AG20443 (cell line): ENCODE measurements around the gene POU2F1.

Experiments used
- DNase-seq: peaks from one replicate; pipeline ENCODE4 v3.0.0; 2012; ENCODE audit warnings: low spot score, mixed read lengths

Gene POU2F1

DNA sequence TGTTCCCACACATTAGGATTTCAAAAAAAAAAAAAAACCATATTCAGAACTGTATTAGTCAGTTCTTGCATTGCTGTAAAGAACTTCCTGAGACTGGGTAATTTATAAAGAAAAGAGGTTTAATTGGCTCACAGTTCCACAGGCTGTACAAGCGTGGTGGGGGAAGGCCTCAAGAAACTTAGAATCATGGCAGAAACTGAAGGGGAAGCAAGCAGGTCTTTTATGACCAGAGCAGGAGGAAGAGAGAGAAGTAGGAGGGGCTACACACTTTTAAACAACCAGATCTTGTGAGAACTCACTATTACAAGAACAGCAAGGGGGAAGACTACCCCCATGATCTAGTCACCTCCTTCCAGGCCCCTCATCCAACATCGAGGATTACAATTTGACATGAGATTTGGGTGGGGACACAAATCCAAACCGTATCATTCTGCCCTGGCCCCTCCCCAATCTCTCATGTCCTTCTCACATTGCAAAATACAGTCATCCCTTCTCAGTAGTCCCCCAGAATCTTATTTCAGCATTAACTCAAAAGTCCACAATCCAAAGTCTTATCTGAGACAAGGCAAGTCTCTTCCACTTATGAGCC, 51.8 kb downstream of the POU2F1 start:
- DNase-seq: no peak

DNA sequence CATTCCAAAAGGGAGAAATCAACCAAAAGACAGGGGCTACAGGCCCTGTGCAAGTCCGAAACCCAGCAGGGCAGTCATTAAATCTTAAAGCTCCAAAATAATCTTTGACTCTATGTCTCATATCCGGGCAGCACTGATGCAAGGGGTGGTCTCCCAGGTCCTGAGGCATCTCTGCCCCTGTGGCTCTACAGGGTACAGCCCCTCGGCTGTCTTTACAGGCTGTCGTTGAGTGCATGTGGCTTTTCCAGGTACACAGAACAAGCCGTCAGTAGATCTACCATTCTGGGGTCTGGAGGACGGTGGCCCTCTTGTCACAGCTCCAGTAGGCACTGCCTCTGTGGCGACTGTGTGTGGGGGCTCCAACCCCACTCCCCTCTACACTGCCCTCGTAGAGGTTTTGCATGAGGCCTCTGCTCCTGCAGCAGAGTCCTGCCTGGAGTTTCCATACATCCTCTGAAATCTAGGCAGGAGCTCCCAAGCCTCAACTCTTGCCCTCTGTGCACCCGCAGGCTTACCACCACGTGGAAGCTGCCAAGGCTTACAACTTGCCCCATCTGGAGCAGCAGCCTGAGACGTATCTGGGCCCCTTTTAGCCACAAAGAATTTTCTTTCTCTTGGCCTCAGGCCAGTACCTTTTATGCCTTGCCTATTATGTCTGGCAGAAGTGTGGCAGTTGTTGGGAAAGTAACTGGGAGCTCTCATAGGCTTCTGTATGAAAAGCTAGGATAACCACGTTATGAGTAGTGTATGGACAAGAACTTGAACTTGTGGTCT, 52.5 kb downstream of the POU2F1 start:
- DNase-seq: peak; percentile 9

DNA sequence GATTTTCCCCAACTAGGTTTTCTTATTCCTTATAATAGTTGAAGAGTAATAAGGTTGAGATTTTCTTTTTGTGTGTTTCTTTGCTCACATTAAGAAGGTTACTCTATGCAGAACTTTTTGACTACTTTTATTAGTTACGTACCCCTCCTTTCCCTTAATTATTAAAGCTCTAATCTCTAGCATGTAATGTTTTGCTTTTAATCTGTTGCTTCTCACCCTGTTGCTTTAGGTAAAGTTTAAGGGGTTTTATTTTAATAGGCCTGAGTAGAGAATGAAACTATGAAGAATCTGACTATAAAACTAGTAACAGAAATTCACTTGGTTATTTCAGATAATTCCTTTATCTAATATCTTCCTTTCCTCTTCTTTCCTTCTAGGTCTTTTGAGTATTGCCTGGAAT, 53.4 kb downstream of the POU2F1 start:
- no peak for DNase-seq

DNA sequence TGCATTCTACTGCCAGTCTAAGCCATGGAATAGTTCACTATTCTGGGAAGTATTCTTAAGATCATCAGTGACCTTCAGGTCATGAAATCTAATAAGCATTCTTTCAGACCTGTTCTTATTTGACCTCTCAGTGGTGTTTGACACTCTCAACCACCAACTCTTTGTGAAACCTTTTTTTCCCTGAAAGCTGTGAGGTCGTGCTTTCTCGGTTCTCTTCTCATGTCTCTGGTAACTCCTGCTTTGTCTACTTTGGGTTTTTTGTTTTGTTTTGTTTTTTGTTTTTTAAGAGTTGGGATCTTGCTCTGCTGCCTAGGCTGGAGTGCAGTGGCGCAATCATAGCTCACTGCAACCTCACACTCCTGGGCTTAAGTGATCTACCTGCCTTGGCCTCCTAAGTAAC, 56.3 kb downstream of the POU2F1 start:
- DNase-seq: no peak

DNA sequence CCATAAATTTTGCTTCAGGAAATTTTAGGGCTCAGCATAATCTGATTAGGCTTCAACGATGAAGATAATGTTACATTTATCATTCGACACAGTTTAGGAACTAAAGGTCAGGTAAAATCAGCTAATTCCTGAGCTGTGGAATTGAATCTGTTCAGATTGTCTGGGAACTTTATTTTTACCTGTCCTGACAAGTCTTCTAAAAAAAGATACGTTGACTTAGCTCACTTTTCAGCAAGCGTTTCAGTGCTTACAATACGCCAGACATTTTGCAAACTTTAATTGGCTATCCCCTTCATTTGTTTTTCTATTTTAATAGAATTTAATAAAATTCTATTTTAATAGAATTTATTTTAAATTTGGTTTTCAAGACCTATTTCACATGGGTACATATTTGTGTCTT, 57.8 kb downstream of the POU2F1 start:
- no peak for DNase-seq

DNA sequence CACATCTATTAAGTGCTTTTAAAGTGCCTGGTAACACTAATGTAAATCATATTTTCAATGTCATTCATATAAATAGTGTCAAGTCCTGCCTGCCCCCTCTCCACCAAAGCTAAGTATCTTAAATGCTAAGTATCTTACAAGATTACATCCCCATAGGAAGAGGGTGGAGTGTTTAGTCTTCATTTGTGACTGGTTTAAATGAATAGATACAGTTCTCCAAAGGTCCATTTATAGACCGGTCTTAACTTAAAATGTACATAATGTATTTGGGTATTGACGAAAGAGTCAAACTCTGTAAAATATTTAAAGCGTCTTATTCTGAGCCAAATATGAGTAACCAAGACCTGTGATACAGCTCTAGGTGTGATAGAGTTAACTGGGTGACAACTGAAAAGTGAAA, 60.2 kb downstream of the POU2F1 start:
- no peak for DNase-seq

DNA sequence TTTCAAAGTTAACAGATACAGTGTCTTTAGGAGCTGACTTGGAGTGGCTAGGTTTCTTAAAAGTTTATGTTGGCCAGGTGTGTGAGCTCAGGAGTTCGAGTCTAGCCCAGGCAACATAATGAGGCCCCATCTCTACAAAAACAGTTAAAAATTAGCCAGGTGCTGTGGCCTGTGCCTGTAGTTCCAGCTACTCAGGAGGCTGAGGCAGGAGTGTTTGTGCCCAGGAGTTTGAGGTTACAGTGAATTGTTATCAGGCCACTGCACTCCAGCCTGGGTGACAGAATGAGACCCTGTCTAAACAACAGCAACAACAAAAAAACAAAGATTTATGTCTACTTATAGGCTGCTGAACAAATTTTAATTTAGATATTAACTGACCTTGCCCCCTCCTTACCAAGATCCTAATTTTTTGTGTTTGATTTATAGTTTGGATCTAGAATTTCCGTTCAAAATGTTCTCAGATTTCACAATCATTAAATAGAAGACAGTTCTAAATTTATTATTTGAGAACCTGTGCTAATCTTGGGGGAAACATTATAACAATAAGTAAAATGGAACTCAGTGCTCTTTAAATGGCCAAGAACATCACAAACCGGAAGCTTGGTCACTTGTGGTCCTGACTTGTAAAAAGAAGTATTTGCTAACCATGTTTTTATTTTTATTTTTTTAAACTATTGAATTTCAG, 67.8 kb downstream of the POU2F1 start:
- DNase-seq: no peak

DNA sequence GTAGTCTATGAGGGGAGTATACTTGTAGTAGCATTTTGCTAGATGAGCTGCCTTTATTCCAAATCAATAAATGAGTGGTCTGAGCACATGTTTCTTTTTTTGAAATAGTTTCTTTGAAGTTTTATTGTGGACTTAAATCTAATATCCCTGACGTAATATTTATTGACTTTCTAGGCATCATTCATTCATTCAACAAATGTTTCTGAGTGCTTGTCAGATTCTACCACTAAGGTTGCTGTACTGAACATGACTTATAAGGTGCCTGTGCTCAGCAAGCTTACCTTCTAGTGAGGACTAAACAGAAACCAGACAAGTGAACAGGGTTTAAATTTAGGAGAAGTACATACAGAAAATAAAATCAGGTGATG, 68.4 kb downstream of the POU2F1 start:
- no peak for DNase-seq

DNA sequence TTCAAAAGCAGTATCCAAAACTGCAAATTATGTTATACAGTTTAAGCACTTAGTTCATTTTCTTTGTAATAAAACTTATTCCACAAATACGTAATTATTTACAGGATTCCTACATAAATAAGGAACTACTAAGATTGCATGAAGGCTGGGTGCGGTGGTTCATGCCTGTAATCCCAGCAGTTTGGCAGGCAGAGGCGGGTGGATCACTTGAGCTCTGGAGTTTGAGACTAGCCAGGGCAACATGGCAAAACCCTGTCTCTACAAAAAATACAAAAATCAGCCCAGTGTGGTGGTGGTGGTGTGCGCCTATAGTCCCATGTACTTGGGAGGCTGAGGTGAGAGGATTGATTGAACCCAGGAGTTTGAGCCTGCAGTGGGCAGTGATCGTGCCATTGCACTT, 69.3 kb downstream of the POU2F1 start:
- no peak for DNase-seq

DNA sequence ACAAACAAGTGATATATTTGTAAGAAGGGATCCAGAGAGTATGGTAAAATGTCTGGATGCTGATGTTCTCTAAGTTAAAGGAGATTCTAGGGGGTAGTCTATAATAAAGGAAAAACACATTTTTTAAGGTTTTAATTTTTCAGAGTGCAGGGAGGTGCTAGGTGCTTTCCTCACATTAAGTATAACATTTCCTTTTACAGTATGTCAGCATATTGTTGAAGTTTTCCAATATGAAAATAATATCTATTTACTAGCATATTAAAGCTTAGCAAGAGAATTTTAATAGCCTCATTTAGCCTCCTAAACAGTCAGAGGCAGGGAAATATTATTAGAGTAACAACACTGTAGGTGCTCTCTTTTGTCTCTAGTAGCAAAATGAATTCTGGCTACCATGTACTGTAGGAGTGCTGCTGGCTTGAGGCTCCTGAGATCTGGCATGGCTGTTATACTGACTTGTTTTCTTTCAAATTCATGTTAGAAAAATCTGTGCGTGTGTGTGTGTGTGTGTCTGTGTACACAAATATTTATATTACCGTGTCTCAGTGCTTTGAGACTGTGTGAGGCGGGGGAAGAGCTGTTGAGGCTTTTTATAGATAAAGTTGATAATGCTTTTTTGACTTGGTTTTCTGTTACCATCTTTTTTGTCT, 71.0 kb downstream of the POU2F1 start:
- no peak for DNase-seq

DNA sequence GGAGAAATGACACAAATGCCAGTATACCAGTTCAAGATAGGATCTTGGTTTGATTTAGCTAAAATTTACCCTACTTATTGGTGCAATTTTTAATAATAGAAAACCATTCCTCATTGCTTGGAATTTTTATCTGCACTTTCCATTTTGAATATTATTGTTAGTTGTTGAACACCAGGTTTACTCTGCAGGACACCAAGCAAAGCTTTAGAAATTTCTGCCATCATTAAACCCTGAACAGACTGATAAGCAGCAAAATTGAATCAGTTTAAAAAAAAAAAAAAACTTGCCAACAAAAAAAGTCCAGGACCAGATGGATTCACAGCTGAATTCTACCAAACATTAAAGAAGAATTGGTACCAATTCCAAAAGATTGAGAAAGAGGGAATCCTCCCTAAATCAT, 71.5 kb downstream of the POU2F1 start:
- DNase-seq: no peak

DNA sequence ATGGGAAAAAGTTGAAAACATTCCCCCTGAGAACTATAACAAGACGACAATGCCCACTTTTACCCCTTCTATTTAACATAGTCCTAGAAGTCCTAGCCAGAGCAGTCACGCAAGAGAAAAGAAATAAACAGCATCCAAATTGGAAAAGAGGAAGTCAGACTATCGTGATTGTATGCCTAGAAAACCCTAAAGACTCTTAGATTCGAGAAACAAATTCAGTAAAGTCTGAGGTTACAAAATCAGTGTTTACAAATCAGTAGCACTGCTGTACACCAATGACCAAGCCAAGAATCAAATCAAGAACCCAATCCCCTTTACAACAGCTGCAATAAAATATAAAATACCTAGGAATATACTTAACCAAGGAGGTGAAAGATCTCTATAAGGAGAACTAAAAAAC, 72.4 kb downstream of the POU2F1 start:
- no peak for DNase-seq

DNA sequence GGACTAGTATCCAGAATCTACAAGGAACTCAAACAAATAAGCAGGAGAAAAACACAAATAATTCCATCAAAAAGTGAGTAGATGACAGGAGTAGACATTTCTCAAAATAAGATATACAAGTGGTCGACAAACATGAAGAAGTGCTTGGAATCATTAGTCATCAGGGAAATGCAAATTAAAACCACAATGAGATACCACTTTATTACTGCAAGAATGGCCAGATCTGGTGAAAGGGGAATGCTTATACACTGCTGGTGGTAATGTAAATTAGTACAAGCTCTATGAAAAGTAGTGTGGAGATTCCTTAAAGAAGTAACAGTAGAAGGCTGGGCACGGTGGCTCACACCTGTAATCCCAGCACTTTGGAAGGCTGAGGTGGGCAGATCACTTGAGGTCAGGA, 73.8 kb downstream of the POU2F1 start:
- no peak for DNase-seq

DNA sequence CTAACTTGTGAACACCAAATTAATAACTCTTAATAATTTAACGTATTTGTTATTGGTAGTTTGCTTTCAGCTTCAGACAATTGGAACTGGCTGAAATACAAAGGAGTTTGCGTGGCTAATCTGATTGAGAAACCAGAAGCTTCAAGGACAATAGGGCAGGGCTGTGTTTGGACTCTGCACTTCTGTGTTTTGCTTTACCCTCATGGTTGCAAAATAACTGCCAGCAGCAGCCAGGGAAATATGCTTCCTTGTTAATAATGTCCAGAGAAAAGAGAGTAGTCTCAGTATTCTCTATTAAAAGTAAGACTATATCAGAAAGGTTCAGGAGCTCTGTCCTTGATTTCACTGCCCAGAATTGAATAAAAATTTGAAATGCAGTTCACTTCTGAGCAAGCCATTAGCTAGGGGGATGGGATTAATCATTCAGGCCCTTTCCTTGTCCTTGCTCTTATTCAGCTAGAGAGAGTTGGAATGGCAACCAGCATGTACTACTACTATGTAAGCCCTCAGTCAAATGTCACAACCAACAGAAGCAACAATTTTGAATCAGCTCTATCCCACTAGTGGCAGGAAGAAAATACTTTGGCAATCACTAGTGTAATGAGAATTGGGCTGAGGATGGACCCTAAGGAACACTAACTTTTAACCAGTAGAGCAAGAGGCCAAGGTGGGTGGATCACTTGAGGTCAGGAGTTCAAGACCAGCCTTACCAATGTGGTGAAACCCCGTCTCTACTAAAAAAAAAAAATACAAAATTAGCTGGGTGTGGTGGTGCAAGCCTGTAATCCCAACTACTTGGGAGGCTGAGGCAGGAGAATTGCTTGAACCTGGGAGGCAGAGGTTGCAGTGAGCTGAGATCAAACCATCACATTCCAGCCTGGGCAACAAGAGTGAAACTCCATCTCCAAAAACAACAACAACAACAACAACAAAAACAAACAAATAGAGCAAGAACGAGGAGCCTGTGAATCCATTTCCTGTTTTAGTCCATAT, 76.8 kb downstream of the POU2F1 start:
- peak; percentile 23 for DNase-seq

DNA sequence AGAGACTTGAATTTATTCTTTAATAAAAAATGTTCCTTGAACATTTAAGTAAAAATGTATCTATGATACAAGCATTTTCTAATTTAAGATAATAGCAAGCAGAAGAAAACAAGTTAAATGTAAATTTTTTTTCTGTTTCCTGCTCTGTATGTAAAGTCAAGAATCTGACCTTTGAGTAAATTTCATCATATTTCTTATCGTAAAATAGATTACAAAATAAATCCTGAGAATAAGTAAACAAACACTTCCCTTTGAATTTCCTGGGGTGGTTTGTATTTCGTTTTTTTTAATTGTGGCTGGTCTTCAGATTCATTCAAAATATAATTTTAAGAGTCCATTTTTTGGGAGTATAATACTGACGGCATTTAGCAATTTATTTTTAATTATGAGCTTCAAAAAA, 77.6 kb downstream of the POU2F1 start:
- no peak for DNase-seq

DNA sequence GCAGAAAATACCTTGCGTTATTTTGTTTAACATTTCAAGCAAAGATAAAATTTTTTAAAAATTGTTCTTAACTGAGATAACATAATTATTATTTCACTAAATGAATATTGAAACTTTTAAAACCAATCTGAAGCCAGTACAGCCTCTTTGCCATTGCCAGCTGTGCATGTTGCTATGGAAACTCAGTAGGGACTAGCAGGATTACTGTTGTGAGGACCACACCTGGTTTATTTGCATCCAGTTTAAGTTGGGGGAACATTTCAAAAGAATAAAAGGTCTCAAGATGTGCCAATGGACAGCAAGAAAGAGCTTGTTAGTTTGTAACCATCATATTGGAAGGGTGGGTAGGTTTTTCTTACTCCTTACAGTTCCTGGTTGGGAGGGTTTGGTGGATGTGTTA, 80.7 kb downstream of the POU2F1 start:
- DNase-seq: no peak

DNA sequence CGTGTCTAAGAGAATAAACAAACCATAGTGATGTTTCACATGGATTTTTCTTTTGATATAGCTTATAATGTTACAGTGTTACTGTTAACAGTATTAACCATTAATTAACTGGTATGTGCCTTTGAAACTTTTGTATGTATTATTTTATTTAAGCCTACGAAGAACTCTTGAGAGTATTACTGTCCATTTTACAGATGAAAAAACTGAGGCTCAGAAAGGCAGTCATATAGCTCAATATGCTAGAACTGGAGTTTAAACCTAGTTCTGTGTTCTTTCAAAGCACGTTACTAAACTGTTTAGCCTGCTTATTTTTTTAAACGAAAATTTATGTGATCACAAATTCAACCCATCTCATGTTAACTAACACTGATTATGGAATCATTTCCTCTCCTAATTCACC, 83.5 kb downstream of the POU2F1 start:
- no peak for DNase-seq

DNA sequence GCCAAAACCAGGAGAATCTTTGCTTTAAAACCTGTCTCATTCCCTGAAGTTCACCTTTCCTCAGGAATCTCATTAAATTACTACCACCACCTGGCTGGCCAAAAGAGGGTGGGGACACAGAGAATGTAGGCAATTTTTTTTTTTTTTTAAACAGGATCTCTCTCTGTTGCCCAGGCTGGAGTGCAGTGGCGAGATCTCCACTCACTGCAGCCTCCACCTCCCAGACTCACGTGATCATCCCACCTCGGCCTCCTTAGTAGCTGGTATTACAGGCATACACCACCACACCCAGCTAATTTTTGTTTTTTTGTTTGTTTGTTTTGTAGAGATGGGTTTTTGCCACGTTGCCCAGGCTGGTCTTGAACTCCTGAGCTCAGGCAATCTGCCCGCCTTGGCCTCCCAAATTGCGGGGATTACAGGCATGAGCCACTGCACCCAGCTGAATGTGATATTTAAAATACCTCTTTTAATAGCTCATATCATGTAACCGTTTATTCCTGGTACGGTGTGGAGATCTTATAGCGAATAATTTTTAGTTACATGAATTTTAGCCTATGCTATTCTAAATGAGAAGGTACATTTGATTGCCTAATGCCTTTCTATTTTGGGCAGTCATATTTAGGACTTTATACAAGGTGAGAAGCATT, 84.5 kb downstream of the POU2F1 start:
- no peak for DNase-seq

DNA sequence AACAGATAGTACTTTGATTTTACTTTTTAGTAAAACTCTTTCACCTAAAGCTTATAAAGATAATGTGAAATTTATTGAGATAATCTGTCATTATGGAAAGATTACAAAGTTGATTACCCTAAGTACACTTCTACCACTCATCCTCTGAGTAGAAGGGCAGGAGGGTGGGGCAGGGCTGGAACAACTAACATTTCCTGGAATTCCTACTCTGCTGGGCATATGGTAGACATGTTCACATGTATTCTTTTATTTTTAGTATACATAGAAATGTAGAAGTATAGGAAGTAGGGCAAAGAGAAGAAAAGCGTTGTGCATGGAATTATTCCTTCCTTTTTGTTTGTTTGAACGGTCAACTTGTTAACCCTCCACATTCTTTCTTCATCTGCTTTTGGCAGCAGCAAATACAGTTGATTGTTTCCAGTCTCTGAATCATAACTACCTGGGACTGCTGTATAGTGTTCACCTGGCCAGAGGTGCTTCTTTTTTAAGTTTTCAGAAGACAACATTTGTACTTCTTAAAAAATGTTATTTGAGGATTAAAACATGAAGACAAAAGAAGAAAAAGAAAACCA, 85.1 kb downstream of the POU2F1 start:
- no peak for DNase-seq

DNA sequence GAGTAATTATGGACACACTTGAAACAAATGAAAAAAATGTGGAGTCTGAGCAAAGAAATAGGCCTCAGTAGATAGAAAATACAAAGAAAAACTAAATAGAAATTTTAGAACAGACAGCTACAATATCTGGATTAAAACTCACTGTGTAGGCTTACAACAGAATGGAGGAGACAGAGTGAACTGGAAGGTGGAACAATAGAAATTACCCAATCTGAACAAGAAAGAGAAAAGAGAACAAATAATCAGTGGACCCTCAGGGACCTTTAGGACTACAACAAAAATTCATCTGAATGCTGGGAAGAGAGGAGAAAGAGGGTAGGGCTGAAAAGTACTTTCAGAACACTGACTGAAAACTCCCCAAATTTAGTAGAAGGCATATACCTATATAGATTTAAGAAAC, 90.0 kb downstream of the POU2F1 start:
- no peak for DNase-seq

DNA sequence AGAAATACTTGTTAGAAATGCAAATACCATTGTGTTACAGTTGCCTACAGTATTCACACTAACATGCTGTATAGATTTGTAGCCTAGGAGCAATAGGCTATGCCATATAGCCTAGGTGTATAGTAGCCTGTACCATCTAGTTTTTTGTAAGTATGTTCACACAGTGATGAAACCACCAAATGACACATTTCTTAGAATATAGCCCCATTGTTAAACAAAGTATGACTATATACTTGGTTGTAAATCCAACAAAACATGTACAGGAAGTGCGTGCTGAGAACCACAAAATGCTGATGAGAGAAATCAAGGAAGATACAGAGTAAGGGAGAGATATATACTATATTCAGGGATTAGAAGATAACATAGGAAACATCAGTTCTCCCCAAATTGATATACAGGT, 92.2 kb downstream of the POU2F1 start:
- no peak for DNase-seq
